HG02798 (cell line): ENCODE results near the gene NR1H2.

Experiments
- ATAC-seq: cut with Tn5 transposase; IDR thresholded peaks from one replicate; pipeline ENCODE4 v1.9.1; 2021; ENCODE audit warnings: mild to moderate bottlenecking; ENCODE audit not compliant: unreplicated experiment, poor library complexity

Gene NR1H2

GRCh38 chr19:50399368-50399745 is 23.1 kb downstream of the NR1H2 start:
- no peak for ATAC-seq

- ATAC-seq: no peak
These were observed 25.6 kb downstream of the NR1H2 start for GRCh38 chr19:50401605-50402450.

GRCh38 chr19:50402544-50403301 is 26.5 kb downstream of the NR1H2 start:
- no peak for ATAC-seq

- ATAC-seq: no peak
These were observed 30.0 kb downstream of the NR1H2 start for GRCh38 chr19:50406156-50406820.

GRCh38 chr19:50406829-50407228 is 30.6 kb downstream of the NR1H2 start:
- no peak for ATAC-seq

- no peak for ATAC-seq
These were observed 33.1 kb downstream of the NR1H2 start for GRCh38 chr19:50409347-50409746.

GRCh38 chr19:50410109-50410508 is 33.9 kb downstream of the NR1H2 start:
- ATAC-seq: no peak

- no peak for ATAC-seq
These were observed 36.2 kb downstream of the NR1H2 start for GRCh38 chr19:50412419-50412818.

- no peak for ATAC-seq
These were observed 36.8 kb downstream of the NR1H2 start for GRCh38 chr19:50413096-50413495.

- no peak for ATAC-seq
These were observed 37.3 kb downstream of the NR1H2 start for GRCh38 chr19:50413531-50413930.

GRCh38 chr19:50414864-50415660 is 38.8 kb downstream of the NR1H2 start:
- peak; percentile 41 for ATAC-seq

- ATAC-seq: peak; percentile 63
These were observed 39.4 kb downstream of the NR1H2 start for GRCh38 chr19:50415661-50416033.

GRCh38 chr19:50416034-50416977 is 40.0 kb downstream of the NR1H2 start:
- no peak for ATAC-seq

- no peak for ATAC-seq
These were observed 41.1 kb downstream of the NR1H2 start for GRCh38 chr19:50417111-50418081.

- ATAC-seq: no peak
These were observed 42.1 kb downstream of the NR1H2 start, which contains the start of gene SPIB for GRCh38 chr19:50418176-50419021. SPIB (plus strand) TSS chr19:50418938; CDS start chr19:50418963, 25 bp downstream.

GRCh38 chr19:50419022-50419579 is 42.8 kb downstream of the NR1H2 start:
- ATAC-seq: no peak

- no peak for ATAC-seq
These were observed 43.4 kb downstream of the NR1H2 start for GRCh38 chr19:50419580-50420035.
